K562 (cell line): ENCODE data around the gene MAML1. TPM values are rescaled to one million over a fixed set of nuclear protein-coding genes. Genes with fewer than 3 reads are reported as not detected.

Source experiments
- ATAC-seq: fragments of 200-7000 bp; cut with Tn5 transposase; 3 replicates; pipeline ENCODE4 v1.9.1; 2020; ENCODE audit warnings: moderate library complexity
- BruUV-seq: library from RNA; stranded (reverse); fragments of 400-500 nt; replicated peaks from 2 replicates; lab custom pipeline; 2021; lab: Mats Ljungman, UMichigan
- CTCF ChIA-PET: fragments of 300-600 bp; formaldehyde crosslinking; extraction: SDS; loops from one replicate; lab custom pipeline; 2021; ENCODE audit warnings: low intra/inter-chr PET ratio; lab: Yijun Ruan, JAX
- POLR2A ChIA-PET: fragments of 300-600, 350-650 bp; sonication (Branson Sonifier 250); formaldehyde crosslinking; extraction: SDS; loops from one replicate; lab custom pipeline; 2021; ENCODE audit warnings: antibody characterized with exemption, inconsistent platforms; lab: Yijun Ruan, JAX
- DNase-seq, 4 experiments: peaks; one replicate each; pipeline versions ENCODE4 v3.0.0 to v3.0.0-alpha.2; 2011 to 2018; ENCODE audit warnings: low spot score in 3 of 4, mixed read lengths in 3 of 4; ENCODE audit errors: extremely low read depth in 1 of 4
- FAIRE-seq: peaks from 2 replicates; lab custom pipeline; 2011; peaks lifted over from hg19 to GRCh38; lab: Jason Lieb, UNC
- H2AFZ ChIP-seq: 2 replicates; pipeline ENCODE4 v1.6.0; 2011; ENCODE audit warnings: low read depth, low read length, control low read depth, inconsistent platforms
- H3K27ac ChIP-seq: fragments of 200-600 bp; 3 replicates; pipeline ENCODE4 v1.8.0; 2011; ENCODE audit warnings: low read depth, mild to moderate bottlenecking, control low read depth, inconsistent platforms, low read length, moderate library complexity, mixed read lengths; ENCODE audit errors: extremely low read depth
- H3K27me3 ChIP-seq, 2 experiments: fragments of 300-600 bp in 1 of 2; 2 replicates in 1 of 2; 3 replicates in 1 of 2; pipeline versions ENCODE4 v1.6.0 to v1.8.0; 2011; ENCODE audit warnings: inconsistent platforms in 2 of 2, low read length in 2 of 2, mild to moderate bottlenecking in 1 of 2, mixed read lengths in 1 of 2, moderate library complexity in 1 of 2; ENCODE audit not compliant: control insufficient read depth in 2 of 2, insufficient read depth in 2 of 2
- H3K36me3 ChIP-seq: fragments of 300-600 bp; 3 replicates; pipeline ENCODE4 v1.8.0; 2011; ENCODE audit warnings: mild to moderate bottlenecking, low read length, inconsistent platforms; ENCODE audit not compliant: control insufficient read depth, insufficient read depth
- H3K4me1 ChIP-seq, 2 experiments: fragments of 200-600 bp in 1 of 2; replicated peaks in 1 of 2; 2 replicates in 1 of 2; 3 replicates in 1 of 2; pipeline versions ENCODE4 v1.5.1 to v1.8.0; 2011; ENCODE audit warnings: inconsistent platforms in 2 of 2, low read length in 2 of 2, mild to moderate bottlenecking in 1 of 2, mixed read lengths in 1 of 2, moderate library complexity in 1 of 2; ENCODE audit not compliant: control insufficient read depth in 2 of 2, insufficient read depth in 2 of 2
- H3K4me2 ChIP-seq: 2 replicates; pipeline ENCODE4 v1.6.1; 2011; ENCODE audit warnings: low read length, control low read depth, inconsistent platforms, mixed read lengths; ENCODE audit not compliant: insufficient read depth
- H3K4me3 ChIP-seq: fragments of 200-600 bp; sonication (generic), shearing (Covaris generic); 2 replicates; pipeline ENCODE4 v1.5.1; 2016; ENCODE audit warnings: control low read depth, inconsistent platforms
- H3K79me2 ChIP-seq: fragments of 200-600 bp; 3 replicates; pipeline ENCODE4 v1.8.0; 2011; ENCODE audit warnings: low read length, inconsistent platforms; ENCODE audit not compliant: control insufficient read depth, insufficient read depth
- H3K9ac ChIP-seq, 2 experiments: 2 replicates each; pipeline versions ENCODE4 v1.6.0 to v1.6.1; 2011; ENCODE audit warnings: low read depth in 2 of 2, low read length in 2 of 2, control low read depth in 1 of 2, inconsistent platforms in 1 of 2, mild to moderate bottlenecking in 1 of 2, mixed read lengths in 1 of 2; ENCODE audit not compliant: insufficient read depth in 1 of 2
- H3K9me1 ChIP-seq: one replicate; pipeline ENCODE4 v1.6.0; 2011; ENCODE audit warnings: inconsistent platforms, mild to moderate bottlenecking, low read length, moderate library complexity; ENCODE audit not compliant: control insufficient read depth, insufficient read depth
- H3K9me3 ChIP-seq: replicated peaks from 2 replicates; pipeline ENCODE4 v1.5.1; 2011; ENCODE audit warnings: low read depth, low read length, inconsistent platforms; ENCODE audit not compliant: control insufficient read depth, insufficient read depth
- H4K20me1 ChIP-seq: replicated peaks from 2 replicates; pipeline ENCODE4 v1.6.1; 2011; ENCODE audit warnings: low read length, inconsistent platforms, mixed read lengths; ENCODE audit not compliant: control insufficient read depth, insufficient read depth
- CBFA2T3 ChIP-seq: fragments of 450-650 bp; IDR thresholded peaks from 2 replicates; pipeline ENCODE4 v1.6.1; 2017
- CEBPB ChIP-seq: fragments of 450-650 bp; IDR thresholded peaks from 2 replicates; pipeline ENCODE4 v1.6.1; 2016; ENCODE audit warnings: missing genetic modification characterization, missing compliant biosample characterization
- ESRRA ChIP-seq: fragments of 450-650 bp; IDR thresholded peaks from 2 replicates; pipeline ENCODE4 v1.6.1; 2014; ENCODE audit warnings: low read depth, mild to moderate bottlenecking, moderate library complexity, borderline replicate concordance
- EZH2 ChIP-seq: IDR thresholded peaks from 2 replicates; pipeline ENCODE4 v1.6.1; 2012; ENCODE audit warnings: low read depth, mild to moderate bottlenecking, inconsistent platforms, low read length, borderline replicate concordance
- HCFC1 ChIP-seq: IDR thresholded peaks from 2 replicates; pipeline ENCODE4 v1.6.1; 2012; ENCODE audit warnings: low read depth, low read length, improper control_type of control experiment
- KDM1A ChIP-seq, 2 experiments: fragments of 450-650 bp; IDR thresholded peaks; 2 replicates each; pipeline ENCODE4 v1.6.1; 2016; ENCODE audit warnings: mild to moderate bottlenecking in 2 of 2
- NFYB ChIP-seq: IDR thresholded peaks from 2 replicates; pipeline ENCODE4 v1.6.1; 2011; ENCODE audit warnings: mild to moderate bottlenecking, moderate library complexity; ENCODE audit not compliant: insufficient read length; ENCODE audit errors: extremely low read depth
- WGBS: fragments of 100-300 bp; shearing (Covaris generic); methylation state at CpG from one replicate; pipeline ENCODE4 v1.1.6; 2016; ENCODE audit warnings: low coverage, mixed read lengths; ENCODE audit not compliant: insufficient coverage; ENCODE audit errors: missing lambda C conversion rate; 5-methylcytosine and 5-hydroxymethylcytosine counted together
- in situ Hi-C: fragments of 300-500 bp; cut with MboI; formaldehyde crosslinking; loops from 4 replicates; pipeline ENCODE4 v1.15.0; 2018; ENCODE audit warnings: inconsistent platforms, mixed read lengths
- intact Hi-C: fragments of 100-400 bp; cut with micrococcal nuclease; formaldehyde crosslinking; loops from 2 replicates; pipeline ENCODE4 v1.14.2; 2022
- polyA plus RNA-seq, 8 experiments: library from polyadenylated mRNA; depleted of rRNA in 4 of 8; stranded (reverse) in 5 of 8; unstranded in 3 of 8; fragments of >200 nt; fragmentation: Nextera tagmentation in 2 of 8; fragmentation: Illumina TruSeq in 1 of 8; extraction: Ambion mirVana in 2 of 8; extraction: Trizol in 1 of 8; gene quantifications; 2 replicates each; pipeline versions ENCODE4 v1.2.1 to v1.2.3, GENCODE V29; 2011 to 2014; ENCODE audit warnings: inconsistent platforms in 1 of 8, missing spikeins in 1 of 8
- total RNA-seq, 7 experiments: library from RNA; depleted of rRNA in 6 of 7; stranded (reverse); fragments of >200 nt in 6 of 7; fragmentation: Illumina TruSeq in 2 of 7; extraction: Trizol in 2 of 7; gene quantifications; 2 replicates each; pipeline versions ENCODE4 v1.2.1 to v1.2.3, GENCODE V29; 2011 to 2021; ENCODE audit warnings: low replicate concordance in 1 of 7
- TF ChIP-seq, protein P1 (sequence below): sonication (generic); formaldehyde crosslinking; IDR thresholded peaks from 2 replicates; pipeline ENCODE4 v1.8.1; 2023; ENCODE audit warnings: mild to moderate bottlenecking, missing genetic modification reagents, moderate library complexity

Gene MAML1
- total and polyA plus RNA-seq, 9 of the 15 experiments (the other 6 are each of a cell fraction or from before 2014, with no cell fraction given): 0.32 to 18.4 (median 7.0) TPM

DNA sequence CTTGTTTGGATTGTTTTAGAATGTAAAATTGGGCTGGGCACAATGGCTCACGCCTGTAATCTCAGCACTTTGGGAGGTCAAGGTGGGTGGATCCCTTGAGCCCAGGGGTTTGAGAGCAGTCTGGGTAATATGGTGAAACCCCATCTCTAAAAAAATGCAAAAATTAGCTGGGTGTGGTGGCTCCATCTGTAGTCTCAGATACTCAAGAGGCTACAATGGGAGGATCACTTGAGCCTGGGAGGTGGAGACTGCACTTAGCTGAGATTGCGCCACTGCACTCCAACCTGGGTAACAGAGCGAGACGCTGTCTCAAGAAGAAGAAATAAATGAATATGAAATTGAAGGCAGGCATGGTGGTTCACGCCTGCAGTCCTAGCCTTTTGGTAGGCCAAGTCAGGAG is 21.3 kb downstream of the MAML1 start:
- in situ Hi-C loops: no loop called here
- BruUV-seq: no TSS peak
- CTCF ChIA-PET: interaction anchor here (0.6 kb wide), 1 partner anchor 16 kb away, joined by 3 read pairs; no protein-coding TSS in a partner anchor

GRCh38 chr5:179755022-179755421 is 22.4 kb downstream of the MAML1 start:
- Histone ChIP-seq H3K36me3 (peaks cover 12% of the 10 kb centered on the region; the same call in 2 of the 3 replicates), H3K9ac (no peak overlapping the region), H3K4me2 (no peak overlapping the region; the same call in 1 of the 2 replicates), H3K27me3 (no peaks in the 10 kb centered on the region), H3K27ac (peak overlapping the region; percentile 37; the same call in 1 of the 3 replicates), H3K79me2 (peaks cover 78% of the 10 kb centered on the region), H3K9me3 (no peaks in the 10 kb centered on the region), H3K4me3 (no peak overlapping the region), H2AFZ (no peak overlapping the region), H3K9me1 (peaks cover 11% of the 10 kb centered on the region), H3K4me1 (peaks cover 10 to 17% of the 10 kb centered on the region in 2 experiments), H4K20me1 (peaks cover 16% of the 10 kb centered on the region)
- ChIA-PET CTCF (no interaction called here), POLR2A (interaction anchor here (0.6 to 1.6 kb wide), 2 partner anchors 12 to 135 kb away, joined by 4 to 8 read pairs; no protein-coding TSS in a partner anchor)
- peak; percentile 22; the same call in 1 of the 2 replicates for TF ChIP-seq CBFA2T3
- TF ChIP-seq, protein P1, sequence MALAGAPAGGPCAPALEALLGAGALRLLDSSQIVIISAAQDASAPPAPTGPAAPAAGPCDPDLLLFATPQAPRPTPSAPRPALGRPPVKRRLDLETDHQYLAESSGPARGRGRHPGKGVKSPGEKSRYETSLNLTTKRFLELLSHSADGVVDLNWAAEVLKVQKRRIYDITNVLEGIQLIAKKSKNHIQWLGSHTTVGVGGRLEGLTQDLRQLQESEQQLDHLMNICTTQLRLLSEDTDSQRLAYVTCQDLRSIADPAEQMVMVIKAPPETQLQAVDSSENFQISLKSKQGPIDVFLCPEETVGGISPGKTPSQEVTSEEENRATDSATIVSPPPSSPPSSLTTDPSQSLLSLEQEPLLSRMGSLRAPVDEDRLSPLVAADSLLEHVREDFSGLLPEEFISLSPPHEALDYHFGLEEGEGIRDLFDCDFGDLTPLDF (CRISPR knock-in tag): no peak
- no peak for TF ChIP-seq NFYB
- peak; percentile 72; the same call in 1 of the 2 replicates for TF ChIP-seq ESRRA
- no peak for TF ChIP-seq EZH2
- TF ChIP-seq KDM1A (IDR thresholded peaks at IDR 0.05): 0 out of 4 replicates have a peak, but pooled peaks of 1 of the 2 experiments have one; percentile 25
- WGBS: 11% methylated on average over 2 of the region's 2 CpGs
- FAIRE-seq (no peak), DNase-seq (peak in 1 of 4 experiments; percentile 23), ATAC-seq (peak; percentile 63)
- intact Hi-C loops (no loop called here), in situ Hi-C loops (no loop called here)
- no TSS peak for BruUV-seq

More for the DNA sequence above, 21.3 kb downstream of the MAML1 start:
- H3K79me2 ChIP-seq: peaks cover 74% of the 10 kb centered on the region
- no peak overlapping the region for H3K4me2 ChIP-seq
- no peaks in the 10 kb centered on the region for H3K9me3 ChIP-seq
- POLR2A ChIA-PET: interaction anchor here (0.9 to 1.6 kb wide), 3 partner anchors 9 to 21 kb away, joined by 3 read pairs; partner anchors contain the start of gene MAML1
- H3K27me3 ChIP-seq: no peaks in the 10 kb centered on the region
- TF ChIP-seq CEBPB (tag) (peak; percentile 85), HCFC1 (no peak)
- peaks cover 10% of the 10 kb centered on the region in 2 experiments; a peak in 4 of 5 replicates for H3K4me1 ChIP-seq
- peaks cover 18% of the 10 kb centered on the region; the same call in 2 of the 3 replicates for H3K36me3 ChIP-seq
- H3K9ac ChIP-seq: 0 out of 4 replicates have a peak overlapping the region, but pooled peaks of 1 of the 2 experiments have one; percentile 13
- no peak overlapping the region for H3K27ac ChIP-seq
- H2AFZ ChIP-seq: no peak overlapping the region
- peaks cover 9% of the 10 kb centered on the region for H4K20me1 ChIP-seq
- peaks cover 4% of the 10 kb centered on the region for H3K9me1 ChIP-seq
- DNase-seq (no peak), FAIRE-seq (no peak), ATAC-seq (peak; percentile 51)
- intact Hi-C loops: no loop called here
- WGBS: 82% methylated on average over 4 of the region's 5 CpGs
- H3K4me3 ChIP-seq: no peak overlapping the region
